ENCODE results near the gene ENDOU. TPM values are rescaled to one million over a fixed set of nuclear protein-coding genes. Genes with fewer than 3 reads are reported as not detected.

Gene ENDOU
- total RNA-seq, 1 experiment from 2014 or later = not detected

GRCh38 chr12:47722136-47722834, 3.0 kb downstream of the ENDOU start:
- ChIA-PET RAD21 (ENCODE audit: low non-redundant PET in 1 of 2, low total read pairs in 2 of 2, uncharacterized antibody in 2 of 2, unreplicated experiment in 2 of 2) (no interaction called here), CTCF (interaction anchor here (1.9 kb wide), 1 partner anchor 21 kb away, joined by 5 read pairs; no protein-coding TSS in a partner anchor), POLR2A (no interaction called here)
- Histone ChIP-seq H3K9me2 (ENCODE audit: insufficient read depth) (no peaks in the 10 kb centered on the region), H3K79me2 (ENCODE audit: insufficient read depth, low read length) (no peaks in the 10 kb centered on the region), H3K9me3 (ENCODE audit: control insufficient read depth in 1 of 2, insufficient read depth in 1 of 2, low read depth in 1 of 2, low read length in 2 of 2) (no peaks in the 10 kb centered on the region), H3K4me2 (ENCODE audit: low read length) (no peak overlapping the region), H3K27me3 (ENCODE audit: insufficient read depth, low read length) (no peaks in the 10 kb centered on the region), H3K4me3 (replicated peaks in 1 of 2; ENCODE audit: low read depth in 1 of 2, low read length in 2 of 2) (no peak overlapping the region), H4K20me1 (ENCODE audit: insufficient read depth) (no peaks in the 10 kb centered on the region), H3K4me1 (ENCODE audit: control insufficient read depth in 1 of 2, insufficient read depth in 2 of 2, low read length in 2 of 2) (peaks cover 0 to 12% of the 10 kb centered on the region in 2 experiments; a peak in 1 of 4 replicates), H3K9ac (ENCODE audit: low read length) (no peak overlapping the region), H2AFZ (ENCODE audit: low read depth, low read length, poor library complexity, severe bottlenecking) (no peak overlapping the region), H3K36me3 (ENCODE audit: control insufficient read depth in 1 of 2, insufficient read depth in 2 of 2, low read length in 2 of 2) (no peaks in the 10 kb centered on the region), H3K27ac (ENCODE audit: low read depth, low read length) (no peak overlapping the region)
- DNase-seq (ENCODE audit: low read depth, low spot score) (no peak), ATAC-seq (no peak)
- intact Hi-C loops (cut with micrococcal nuclease) = no loop called here
- BruUV-seq (replicated peaks) = no TSS peak
- no peak for TF ChIP-seq RAD21 (IDR thresholded peaks at IDR 0.05; ENCODE audit: low read depth)
- TF ChIP-seq EZH2phosphoT487 (IDR thresholded peaks at IDR 0.05; ENCODE audit: borderline replicate concordance) = no peak
- TF ChIP-seq ELF1 (IDR thresholded peaks at IDR 0.05; ENCODE audit: borderline replicate concordance, low read depth) = no peak
- TF ChIP-seq ZFX (IDR thresholded peaks at IDR 0.05) = no peak
- no peak for TF ChIP-seq EZH2 (IDR thresholded peaks at IDR 0.05)
- no peak for TF ChIP-seq EGR1 (IDR thresholded peaks at IDR 0.05; ENCODE audit: low read depth)
- TF ChIP-seq TCF7L2 (IDR thresholded peaks at IDR 0.05; ENCODE audit: borderline replicate concordance, extremely low read depth, insufficient read depth, insufficient read length) = no peak
- TF ChIP-seq ZBTB33 (IDR thresholded peaks at IDR 0.05; ENCODE audit: extremely low read depth, insufficient replicate concordance, low read length) = no peak
- no peak for TF ChIP-seq FOSL1 (IDR thresholded peaks at IDR 0.05; ENCODE audit: low read depth)
- no peak for TF ChIP-seq ZNF274 (IDR thresholded peaks at IDR 0.05; ENCODE audit: low read depth, low read length)
